HG03103 (cell line): ENCODE measurements around the gene CPSF2.

Experiments used
- ATAC-seq: cut with Tn5 transposase; IDR thresholded peaks from one replicate; pipeline ENCODE4 v1.9.1; 2021; ENCODE audit warnings: low read depth; ENCODE audit not compliant: unreplicated experiment

CPSF2 gene

DNA sequence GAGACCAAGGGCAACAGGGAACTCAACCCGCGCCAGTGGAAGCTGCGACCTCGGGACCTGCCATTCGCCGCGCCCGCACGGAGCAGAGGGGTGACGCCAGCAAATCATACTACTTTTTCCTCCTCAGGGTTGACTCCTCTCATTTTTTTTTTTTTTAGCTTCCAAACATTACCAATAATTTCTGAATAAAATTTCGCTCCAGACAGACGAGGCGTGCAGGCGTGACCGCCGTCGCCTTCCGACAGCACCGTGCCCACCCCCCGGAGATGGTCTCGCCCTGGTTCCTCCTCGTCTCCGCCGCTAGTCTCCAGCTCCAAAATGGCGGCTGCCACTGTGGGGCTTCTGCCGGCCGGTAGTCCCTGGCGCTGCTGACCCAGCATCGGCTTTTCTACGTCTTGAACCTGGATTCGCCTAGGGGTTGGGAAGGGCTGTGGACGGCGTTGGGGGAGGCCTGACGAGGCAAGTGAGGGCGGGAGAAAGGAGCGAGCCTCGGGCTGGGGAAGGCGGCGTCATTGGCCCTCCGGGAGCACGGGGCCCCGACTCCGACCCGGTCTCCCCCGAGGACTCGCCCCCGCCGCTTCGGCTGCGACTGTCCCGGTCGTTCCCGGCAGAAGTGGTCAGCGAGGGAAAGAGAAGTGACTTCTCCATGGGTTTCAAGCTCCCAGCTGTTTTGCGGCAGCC, at the start of gene CPSF2, which contains the start of gene NDUFB1:
TSS of gene CPSF2 (plus strand) at position 300 of the 681 bp plus-strand sequence. CDS start 9,016 bp downstream, outside the sequence.
TSS of gene NDUFB1 (minus strand) at position 37 of the 681 bp plus-strand sequence. CDS start 4,069 bp downstream, outside the sequence.
- peak; percentile 83 for ATAC-seq

DNA sequence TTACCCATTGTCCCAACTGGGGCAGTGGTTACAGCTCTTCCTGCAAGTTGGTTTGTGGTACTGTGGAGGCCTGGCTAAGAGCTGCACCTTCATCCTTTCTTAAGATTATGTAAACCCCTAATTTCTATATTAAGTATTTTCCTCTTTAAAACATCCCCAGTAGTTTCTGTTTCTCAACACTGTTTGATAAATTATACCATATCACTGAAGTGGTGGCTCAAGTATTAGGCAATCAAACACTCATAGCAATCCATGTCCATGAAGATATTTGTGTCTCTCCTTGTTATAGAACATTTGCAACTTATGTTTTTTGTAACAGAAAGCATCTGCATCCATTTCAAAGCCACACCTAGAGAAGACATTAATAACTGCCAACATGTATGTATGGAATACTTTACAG, 47.2 kb upstream of the CPSF2 start:
- ATAC-seq: no peak

DNA sequence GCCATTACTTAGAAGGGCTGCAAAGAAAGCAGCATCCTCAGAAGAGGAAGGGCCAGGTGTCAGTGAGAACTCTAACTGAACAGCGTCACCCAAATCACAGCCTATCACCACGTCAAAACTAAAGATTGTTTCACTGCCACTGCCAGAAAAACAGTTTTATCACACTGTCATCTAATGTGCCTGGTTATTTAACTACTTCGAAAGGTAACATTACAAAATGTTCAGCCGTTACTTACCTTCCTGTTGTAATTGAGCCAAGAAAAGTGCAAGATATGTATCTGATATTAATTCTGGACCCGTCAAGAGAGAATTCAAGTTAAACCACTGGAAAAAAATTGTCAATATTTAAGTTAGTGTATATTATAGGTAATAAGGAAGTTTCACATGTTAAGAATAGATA, 33.3 kb upstream of the CPSF2 start:
- no peak for ATAC-seq

DNA sequence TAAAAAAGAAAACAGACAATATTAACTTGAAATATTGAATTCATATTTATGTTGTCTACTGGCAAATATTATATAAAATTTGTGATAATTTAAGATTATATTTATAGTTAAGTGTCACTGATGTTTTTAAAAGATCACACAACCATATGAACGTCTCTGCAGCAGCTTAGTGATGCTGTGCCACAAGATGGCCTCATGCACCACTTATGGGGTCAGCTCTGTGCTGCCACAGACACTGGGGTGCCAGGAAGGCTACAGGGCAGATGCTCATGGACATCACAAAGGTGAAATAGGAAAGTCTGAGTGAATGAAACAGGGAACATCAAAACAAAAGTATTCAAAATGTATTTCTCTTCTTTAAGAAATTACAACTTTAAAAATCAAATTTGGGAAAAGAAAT, 28.4 kb upstream of the CPSF2 start:
- ATAC-seq: no peak

DNA sequence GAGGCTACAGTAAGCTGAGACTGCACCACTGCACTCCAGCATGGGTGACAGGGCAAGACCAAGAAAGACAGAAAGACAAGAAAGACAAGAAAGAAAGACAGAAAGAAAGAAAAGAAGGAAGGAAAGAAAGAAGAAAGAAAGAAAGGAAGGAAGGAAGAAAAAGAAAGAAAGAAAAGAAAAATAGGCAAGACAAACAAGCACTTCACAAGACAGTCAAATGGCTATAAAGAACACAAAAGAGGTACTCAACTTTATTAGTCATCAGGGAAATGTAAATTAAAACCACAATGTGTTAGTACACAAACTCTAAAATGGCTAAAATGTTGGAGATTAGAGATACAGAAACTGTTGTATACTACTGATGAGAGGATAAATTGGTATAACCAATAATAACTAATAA, 22.0 kb upstream of the CPSF2 start:
- ATAC-seq: no peak

DNA sequence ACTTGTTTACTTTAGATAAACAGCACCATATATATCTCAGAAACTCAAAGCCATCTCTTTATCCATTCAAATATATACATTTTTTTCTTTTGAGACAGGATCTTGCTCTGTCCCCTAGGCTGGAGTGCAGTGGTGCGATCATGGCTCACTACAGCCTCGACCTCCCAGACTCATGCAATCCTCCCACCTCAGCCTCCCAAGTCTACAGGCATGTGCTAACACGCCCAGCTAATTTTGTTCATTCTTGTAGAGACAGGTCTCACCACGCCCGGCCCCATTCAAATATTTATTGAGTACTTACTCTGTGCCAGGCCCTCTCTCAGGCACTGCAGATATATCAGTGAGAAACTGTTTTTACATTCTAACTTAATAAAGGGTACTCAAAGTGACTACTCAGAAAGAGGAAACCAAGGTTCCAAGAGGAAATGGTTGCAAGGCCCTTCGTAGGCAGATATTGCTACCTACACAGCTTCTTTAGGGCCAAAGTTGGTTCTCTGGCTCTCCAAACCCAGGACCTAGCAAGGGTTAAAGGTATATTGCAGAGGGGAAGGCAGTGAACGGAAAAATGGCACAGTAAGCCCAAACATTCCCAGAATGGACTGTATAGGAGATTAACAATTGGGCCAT, 18.3 kb upstream of the CPSF2 start:
- ATAC-seq: no peak

DNA sequence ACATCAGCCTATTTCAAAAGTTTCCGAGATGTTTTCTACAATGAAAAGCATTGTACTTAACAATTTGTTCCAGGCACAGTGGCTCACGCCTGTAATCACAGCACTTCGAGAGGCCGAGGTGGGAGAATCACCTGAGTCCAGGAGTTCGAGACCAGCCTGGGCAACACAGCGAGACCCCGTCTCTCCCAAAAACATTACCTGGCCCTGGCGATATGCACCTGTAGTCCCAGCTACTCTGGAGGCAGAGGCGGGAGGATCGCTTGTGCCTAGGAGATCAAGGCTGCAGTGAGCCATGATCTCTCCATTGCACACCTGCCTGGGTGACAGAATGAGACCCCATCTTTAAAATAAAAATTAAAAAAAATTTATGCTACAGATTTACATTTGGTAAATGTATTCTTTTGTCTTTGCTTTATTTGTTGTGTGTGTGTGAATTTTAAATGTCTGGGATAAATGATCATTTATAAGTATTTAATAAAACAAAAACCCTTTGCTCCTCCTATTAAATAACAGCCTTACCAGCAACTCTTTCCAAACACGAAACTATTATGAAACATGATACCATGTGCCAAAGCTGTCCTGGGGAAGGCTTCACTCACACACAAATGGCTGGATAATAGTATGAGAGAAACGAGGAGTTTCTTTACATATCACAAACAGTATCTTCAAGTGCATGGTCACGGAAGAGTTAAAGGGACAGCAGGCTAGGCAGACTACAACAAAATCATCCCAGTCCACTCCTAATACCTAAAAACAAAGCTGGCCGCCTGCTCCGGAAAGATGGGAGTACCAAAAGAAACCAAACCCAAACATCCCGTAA, 16.5 kb upstream of the CPSF2 start:
- no peak for ATAC-seq

DNA sequence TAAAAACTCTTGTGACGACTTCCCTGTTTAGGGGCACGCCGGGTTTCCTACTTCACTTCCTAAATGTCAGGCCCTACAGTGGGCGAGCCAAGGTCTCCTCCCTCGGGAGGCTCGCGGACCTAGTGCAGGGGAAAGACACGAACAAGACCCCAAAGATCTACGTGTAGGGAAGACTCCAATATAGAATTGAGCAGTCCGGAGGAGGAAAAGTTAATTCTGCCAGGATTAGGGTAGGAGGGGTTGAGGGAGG, 16.0 kb upstream of the CPSF2 start:
- ATAC-seq: peak; percentile 8

DNA sequence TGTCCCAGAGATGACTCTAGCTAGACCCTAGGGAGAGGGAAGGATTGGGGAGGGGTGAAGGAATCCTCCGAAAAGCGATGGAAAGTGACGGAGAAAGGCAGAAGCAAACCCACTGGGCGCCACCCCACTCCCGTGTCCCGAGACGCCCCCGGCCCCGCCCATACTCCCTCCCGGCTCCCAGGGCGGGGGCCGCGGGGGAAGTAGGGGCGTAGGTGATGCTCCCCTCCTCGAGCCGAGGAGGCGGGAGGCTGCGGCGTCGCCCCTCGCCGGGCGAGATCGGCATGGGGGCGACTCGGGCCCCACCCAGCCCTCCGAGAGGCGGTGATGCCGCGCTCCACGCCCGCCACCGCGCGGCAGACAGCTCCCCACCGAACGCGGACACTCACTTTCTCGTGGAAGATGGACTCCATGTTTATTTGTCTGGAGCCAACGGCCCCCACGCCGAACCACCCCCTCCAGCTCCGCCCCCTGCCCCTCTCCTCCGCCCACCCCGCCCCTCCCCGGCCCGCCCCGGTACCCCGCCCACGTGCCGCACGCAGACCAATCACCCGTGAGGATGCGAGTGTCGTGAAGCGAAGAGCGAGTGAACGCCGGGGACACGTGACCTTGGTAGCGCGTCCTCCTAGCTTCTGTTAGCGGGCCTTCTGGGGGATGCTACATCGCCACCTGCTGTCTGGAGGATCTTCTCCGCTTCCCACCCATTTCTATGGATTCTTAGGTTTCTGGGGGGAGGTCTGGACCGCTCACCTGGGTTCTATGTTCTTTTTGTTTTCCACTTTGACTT, 15.4 kb upstream of the CPSF2 start, which contains the start of gene ATXN3:
TSS of gene ATXN3 (minus strand) at position 440 of the 784 bp plus-strand sequence. CDS start at position 410, 30 bp downstream.
- peak; percentile 88 for ATAC-seq

DNA sequence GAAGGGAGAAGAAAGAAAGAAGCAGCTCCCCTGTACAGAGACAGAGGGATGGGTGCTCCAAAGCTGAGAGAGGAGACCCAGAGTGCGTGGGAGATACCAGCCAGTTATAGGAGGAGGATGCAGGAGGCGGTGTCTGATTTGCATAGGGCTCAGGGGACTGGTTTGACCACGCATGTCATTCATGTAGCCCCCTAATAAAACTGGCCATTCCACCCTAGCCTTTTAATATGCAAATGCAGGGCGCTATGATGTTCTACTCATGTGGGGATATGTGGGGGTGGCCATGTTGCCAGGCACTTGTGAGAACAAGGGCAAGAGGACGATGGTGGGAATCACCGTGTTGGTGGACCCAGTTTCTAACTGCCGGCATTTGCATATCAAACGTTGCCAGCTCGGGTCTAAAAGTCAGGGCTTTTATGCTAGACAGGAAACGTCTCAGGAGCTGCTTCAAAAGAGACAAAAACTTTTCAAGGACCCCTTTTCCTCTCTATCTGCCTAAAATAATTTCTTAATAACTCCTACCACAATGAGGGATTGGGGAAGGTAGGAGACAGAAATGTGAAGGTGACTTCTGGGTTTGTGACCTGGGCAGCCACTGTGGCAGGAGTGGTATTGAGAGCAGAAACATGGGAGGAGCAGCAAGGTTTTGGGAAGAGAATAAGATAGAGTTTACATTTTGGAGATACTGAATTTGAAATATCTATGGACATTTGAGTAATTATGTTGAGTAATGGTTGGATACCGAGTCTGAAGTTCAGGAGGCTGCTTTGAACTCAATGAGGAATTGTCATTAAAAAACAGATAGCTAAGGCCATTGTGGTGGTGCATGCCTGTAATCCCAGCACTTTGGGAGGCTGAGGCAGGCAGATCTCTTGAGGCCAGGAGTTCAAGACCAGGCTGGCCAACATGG, 13.2 kb upstream of the CPSF2 start:
- ATAC-seq: no peak

DNA sequence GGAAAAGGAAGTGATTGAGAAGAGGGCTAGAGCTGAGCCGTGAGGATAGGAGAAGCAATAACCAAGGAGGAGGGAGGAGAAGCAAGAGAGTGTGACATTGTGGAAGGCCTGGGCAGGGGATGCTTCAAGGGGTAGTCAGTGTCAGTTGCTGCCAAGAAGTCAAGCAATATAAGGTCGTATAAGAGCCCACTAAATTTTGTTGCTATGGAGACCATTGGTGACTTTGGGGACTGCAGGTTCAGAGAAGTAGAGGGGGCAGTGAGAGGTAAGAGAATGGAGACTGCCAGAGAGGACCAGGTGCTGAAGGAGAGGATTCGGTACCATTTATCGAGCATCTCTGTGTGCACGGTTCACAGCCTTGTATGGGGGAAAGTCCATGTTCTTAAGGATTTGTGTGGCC, 12.3 kb upstream of the CPSF2 start:
- no peak for ATAC-seq

DNA sequence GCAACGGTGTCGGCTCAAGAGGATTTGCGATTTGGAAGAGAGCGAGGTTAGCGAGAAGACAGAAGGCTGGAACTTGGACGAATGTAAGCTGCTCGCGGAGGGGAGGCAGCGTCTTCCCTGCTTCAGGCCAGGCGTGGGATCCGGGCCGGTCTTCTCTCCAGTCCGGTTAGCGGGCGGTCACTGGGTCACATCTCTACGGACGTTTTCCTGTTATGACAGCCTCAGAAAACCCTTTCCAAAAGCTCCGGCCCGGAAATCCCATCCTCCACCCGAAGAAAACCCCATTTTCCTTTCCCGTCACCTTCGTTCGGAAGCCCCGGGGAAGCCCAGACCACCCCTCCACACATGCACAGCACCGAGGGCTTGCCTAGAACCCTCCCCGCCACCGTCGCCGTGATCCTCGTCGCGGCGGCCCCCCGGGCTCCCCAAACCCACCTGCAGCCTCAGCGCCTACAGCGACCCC, 531 bp upstream of the CPSF2 start:
- ATAC-seq: no peak

DNA sequence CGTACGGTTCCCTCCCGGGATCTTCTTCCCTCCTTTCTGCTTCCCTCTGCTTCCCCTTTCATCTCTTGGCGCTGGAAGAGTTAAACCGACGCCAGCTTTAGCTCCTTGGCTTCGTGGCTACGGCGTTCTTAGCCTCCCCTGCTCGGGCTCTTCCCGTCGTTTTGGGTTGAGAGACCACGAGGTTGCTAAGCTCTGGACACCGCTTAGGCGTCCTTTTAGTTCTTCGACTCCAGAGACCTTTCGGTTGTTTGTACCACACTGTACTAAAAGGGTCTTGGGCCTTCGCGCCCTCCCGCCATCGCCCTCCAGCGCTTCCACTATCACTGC, 545 bp downstream of the CPSF2 start:
- no peak for ATAC-seq

DNA sequence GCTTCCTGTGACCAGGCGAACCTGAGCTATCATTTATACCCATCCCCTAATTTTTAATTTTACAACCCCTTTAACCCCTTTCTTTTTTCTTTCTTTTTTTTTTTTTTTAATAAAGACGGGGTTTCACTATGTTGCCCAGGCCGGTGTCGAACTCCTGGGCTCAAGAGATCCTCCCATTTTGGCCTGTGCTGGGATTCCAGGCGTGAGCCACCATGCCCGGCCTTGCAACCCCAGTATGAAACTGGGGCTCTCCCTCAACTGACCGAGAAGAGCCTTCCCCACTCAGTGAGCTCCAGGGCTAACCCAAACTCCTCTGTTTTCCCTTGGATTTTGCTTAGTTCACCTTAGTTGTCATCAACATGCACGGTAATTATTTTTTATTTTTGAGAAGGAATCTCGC, 992 bp downstream of the CPSF2 start:
- ATAC-seq: no peak

DNA sequence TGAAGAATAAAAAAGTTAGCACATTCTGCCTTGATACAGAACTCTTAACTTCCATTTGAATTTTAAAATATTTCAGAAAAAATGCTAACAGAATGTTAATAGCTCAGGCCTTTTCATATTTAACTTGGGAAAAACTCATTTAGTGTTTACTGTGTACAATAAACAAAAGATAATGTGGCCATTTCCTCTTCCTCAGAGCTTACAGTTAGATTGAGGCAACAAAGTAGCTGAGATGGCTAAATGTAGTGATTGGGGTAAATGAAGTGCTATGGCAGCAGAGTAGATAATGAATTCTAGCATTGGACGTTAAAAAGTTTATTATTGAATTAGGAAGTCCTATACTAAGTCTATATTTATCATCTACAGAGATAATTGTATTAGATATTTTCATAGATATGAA, 12.7 kb downstream of the CPSF2 start:
- no peak for ATAC-seq

DNA sequence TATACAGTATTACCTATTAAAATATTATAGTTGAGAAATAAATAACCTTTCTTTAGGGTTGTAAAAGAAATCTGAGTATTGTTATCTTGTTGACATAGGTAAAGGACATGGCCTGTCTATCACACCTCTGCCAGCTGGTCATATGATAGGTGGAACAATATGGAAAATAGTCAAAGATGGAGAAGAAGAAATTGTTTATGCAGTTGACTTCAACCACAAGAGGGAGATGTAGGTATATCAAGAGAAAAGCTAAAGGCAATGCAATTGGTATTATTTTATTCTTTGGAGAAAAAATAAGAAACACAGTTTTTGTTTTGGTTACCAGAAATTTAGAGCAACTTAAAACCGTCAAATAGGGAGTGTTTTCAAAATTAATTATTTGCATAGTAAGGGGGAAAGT, 13.5 kb downstream of the CPSF2 start:
- ATAC-seq: no peak

DNA sequence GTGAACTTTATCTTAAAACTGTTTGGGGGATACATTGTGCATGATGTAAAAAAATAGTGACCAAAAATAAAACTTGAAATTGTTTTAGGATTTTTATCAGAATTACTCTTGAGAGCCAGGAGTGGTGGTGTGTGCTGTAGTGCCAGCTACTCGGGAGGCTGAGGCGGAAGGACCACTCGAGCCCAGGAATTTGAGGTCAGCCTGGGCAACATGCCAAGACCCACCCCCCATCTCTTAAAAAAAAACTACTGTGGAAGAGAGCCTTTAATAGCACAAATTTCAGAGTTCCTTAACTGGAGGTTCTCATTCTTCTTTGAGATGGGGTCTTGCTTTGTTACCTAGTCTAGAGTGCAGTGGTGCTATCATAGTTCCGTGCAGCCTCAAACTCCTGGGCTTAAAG, 21.5 kb downstream of the CPSF2 start:
- no peak for ATAC-seq

DNA sequence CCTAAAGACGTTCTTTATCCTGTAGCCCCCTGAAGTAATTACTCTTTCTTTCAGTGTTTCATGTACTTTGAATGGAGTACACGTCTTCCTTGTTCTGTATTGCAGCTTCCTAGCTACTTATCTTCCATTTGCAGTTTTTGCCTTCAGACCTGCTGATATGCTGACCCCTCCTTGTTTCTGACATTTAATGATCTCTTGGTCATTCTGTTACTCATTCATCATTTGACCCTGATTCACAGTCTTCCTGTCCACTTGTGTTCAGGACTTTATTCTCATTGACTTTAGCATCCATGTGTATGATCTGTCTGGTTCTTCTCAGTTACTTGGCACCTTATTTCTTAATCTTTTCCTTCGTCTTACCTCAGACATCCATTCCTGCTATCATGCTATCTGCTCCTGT, 22.2 kb downstream of the CPSF2 start:
- no peak for ATAC-seq

DNA sequence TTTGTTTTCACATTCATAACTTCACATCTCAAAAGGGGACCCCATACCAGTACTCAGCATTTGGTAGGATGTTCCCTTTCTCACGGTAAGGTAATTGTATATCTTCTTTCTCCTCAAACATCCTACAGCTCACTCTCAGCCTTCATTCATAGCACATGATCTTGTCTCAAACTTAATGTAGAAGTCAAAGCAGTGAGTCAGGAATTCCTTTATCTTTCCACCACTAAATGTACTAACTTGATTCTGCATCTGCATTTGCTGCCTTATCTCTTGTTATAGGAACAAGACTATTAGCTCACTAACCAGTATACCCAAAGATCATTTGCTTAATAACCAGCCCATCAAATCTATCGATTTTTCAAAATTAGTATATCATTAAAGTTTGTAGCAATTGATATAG, 22.9 kb downstream of the CPSF2 start:
- no peak for ATAC-seq

DNA sequence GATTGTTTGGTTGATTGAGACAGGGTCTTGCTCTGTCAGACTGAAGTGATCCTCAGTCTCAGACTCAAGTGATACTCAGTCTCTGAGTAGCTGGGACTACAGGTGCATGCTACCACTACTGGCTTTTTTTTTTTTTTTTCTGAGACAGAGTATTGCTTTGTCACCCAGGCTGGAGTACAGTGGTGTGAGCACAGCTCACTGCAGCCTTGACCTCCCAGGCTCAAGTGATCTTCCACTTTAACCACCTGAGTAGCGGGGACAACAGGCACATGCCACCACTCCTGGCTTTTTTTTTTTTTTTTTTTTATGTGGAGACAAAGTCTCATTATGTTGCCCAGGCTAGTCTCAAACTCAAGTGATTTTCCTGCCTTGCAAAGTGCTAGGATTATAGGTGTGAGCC, 31.8 kb downstream of the CPSF2 start:
- ATAC-seq: no peak
